Measurements from ENCODE around the gene ROM1.
"Not testable (repeated sequence)": the region's sequence is repeated elsewhere in the genome, so short reads cannot be mapped to it uniquely, and the experiment has no call there.

ROM1 gene

DNA sequence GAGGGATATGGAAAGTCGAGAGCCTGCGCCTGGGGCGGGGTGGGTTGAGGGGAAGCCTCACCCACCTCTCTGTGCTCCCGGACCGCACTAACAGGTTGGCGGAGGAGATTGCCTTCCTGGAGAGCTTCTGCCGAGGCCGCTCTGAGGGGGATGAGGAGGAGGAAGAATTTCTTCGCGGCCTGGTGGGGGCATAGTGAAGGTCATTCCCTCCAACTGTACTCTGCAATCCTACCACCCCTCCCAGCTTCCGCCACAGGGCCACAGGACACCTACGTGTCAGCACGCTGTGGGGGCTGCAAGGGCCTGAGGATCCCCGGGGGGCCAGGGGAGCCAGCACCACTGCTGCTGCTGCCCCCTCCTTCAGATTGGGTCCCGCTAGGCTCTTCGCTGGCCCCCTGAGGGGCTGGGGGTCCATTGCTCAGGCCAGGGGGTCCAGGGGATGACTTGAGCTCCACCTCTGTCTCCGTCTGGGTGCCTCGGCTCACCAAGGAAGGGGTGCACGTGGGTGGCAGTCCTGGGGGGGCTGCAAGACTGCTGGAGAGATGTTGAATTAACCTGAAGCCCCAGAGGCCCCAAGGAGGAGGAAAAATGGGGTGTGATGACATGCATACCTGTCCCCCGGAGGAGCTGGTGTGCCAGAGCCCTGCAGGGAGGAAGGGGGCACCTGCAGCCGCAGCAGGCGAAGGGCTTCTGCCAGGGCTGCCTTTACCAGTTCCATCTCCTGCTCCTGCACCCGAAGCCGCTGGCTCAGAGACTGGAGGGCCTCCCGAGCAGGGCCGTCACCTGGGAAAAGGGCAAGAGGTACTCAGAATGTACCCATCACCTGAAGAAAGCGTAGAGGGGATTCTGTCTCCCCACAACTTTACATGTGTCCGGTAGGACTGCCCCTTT, 2.0 kb upstream of the ROM1 start:
- DNase-seq, result no peak

DNA sequence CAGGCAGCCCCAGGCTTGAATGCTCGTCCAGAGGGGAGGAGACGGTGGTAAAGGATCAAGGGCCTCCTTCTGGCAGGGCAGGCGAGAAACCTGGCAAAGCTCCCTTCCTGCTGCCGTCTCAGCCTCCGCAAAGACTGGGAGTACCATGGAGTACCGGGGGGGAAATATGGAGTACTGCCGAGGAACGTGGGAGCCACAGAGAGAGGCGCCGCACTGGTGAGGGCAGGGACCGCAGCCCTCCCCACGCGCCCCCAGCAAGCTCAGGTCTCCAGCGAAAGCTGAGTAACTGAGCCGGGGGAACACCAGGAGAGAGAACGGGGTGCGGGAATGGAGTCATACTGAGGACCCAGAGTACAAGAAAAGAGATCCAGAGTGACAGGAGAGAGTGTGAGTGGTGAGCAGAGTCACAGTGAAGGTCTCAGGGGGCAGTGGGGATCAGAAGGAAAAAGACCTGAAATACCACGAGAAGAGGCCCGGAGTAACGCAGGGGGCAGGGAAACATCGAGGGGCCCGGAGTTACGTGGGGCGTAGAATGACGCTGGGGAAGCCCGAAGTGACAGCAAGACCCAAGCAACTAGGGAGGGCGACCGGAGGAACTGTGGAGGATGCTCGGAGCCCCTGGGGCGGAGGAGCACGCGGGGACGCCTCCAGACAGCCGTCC, 1.2 kb upstream of the ROM1 start:
- DNase-seq, result no peak

DNA sequence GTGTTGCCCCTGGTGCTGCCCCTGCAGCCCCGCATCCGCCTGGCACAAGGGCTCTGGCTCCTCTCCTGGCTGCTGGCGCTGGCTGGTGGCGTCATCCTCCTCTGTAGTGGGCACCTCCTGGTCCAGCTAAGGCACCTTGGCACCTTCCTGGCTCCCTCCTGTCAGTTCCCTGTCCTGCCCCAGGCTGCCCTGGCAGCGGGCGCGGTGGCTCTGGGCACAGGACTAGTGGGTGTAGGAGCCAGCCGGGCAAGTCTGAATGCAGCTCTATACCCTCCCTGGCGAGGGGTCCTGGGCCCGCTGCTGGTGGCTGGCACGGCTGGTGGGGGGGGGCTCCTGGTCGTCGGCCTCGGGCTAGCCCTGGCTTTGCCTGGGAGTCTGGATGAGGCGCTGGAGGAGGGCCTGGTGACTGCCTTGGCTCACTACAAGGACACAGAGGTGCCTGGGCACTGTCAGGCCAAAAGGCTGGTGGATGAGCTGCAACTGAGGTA, 278 bp downstream of the ROM1 start:
- DNase-seq, result no peak

DNA sequence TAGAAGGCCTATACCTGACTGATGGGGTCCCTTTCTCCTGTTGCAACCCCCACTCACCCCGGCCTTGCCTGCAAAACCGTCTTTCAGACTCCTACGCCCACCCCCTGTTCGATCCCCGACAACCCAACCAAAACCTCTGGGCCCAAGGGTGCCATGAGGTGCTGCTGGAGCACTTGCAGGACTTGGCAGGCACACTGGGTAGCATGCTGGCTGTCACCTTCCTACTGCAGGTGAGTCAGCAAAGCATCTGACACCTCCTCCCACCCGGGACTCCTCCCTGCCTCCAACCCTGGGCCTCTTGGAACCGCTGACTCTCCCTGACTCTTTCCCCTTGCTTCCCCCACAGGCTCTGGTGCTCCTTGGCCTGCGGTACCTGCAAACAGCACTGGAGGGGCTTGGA, 1.2 kb downstream of the ROM1 start:
- DNase-seq, result no peak

DNA sequence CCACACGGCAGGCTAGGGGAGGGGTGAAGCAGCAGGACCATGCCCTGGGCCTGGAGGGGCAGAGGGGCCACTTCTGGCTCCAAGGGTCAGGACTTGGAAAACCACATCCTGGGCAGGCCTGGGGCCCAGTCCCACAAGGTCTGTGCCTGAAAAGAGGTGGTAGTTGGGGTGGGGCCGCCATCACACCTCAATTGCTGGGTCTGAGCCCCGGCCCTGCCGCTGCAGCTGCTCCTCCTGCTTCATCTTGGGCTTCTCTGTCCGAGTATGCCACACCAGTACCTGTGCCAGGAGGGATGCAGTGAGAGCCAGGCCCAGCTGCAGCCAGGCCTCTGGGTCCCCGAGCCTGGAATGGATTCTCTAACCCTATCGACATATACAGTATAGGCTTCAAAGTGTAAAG, 2.5 kb downstream of the ROM1 start:
- DNase-seq, result no peak

DNA sequence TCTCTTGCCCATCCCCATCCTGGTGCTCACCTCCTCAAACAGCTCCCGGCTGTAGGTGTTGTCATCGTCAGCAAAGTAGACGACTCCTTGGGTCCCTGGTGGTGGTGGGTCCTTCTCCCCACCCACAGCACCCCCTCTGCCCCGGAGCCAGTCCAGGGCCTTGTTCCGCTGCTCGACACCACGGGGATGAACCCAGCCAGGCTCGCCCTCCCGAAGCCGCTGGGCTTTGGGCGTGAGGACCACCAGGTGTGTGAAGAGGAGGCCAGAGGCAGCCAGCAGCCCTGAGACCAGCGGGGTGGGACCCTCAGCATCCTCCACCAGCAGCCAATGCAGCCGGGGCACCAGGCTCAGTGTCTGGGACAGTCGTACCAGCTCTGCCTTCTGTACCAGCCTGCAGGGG, 3.9 kb downstream of the ROM1 start:
- DNase-seq, result not testable (repeated sequence)

DNA sequence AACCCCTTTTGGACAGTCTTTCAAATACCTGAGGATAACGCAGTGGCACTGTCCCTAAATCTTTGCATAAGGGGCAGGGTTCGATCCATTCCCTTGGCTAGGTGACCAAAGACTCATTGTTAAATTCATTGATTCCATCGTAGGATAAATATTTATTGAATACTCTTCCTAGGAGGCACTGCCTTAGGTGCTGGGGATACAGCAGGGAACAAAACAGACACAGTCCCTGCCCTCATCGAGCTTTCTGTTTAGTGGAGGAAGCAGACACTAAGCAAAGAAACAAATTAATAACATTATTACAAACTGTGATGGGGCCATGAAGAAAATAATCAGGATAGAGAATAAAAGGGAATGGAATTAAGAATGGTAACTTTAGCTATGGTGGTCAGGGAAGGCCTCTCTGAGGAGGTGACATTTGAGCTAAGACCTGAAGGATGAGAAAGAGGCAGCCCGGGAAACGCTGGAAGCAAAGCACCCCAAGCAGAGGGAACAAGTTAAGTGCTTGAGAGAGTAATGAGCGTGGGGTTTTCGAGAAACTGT, 8.0 kb downstream of the ROM1 start:
- DNase-seq, result no peak

DNA sequence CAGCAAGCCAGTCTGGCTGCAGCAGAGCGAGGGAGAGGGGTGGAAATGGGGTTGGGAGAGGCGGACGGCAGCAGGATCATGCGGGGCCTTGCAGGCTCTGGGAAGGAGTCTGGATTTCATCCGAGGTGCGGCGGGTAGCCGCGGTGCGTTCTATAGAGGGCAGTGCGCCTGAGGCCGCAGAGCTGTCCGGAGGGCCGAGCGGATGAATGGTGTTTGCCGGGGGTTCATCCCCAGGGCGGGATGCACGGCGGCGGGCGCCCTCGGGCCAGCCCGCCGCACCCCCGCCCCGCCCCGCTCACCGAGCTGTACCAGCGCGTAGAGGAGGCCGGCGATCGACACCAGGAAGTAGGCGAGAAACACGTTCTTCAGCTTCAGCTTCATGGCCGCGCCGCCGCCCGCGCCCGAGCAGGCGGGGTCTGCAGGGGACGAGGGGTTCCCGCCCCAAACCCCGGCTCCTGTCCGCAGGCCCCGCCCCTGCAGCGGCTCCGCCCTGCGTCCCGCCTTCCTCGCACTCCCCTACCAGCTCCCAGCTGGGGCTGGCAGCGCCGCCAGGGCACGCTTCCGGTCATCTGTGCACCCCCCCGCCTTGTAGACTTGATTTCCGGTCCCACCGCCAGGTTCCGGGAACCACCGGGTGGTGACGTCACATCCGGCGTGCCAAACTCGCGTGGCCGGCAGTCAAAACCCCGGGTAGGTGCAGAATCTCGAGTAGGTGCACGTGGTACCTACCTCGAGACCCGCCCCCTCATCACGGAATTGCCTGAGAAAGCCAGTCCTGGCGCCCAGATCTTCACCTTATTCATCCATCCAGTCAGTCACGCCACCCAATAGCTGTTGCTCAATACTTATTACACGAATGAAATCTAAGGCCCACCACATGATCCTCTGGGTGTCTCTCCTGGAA, 8.8 kb downstream of the ROM1 start, which contains the start of gene B3GAT3:
Gene B3GAT3 (minus strand): TSS at position 420 of the 904 bp plus-strand sequence. CDS start 39 bp downstream, at position 381.
- DNase-seq, result peak; percentile 46

DNA sequence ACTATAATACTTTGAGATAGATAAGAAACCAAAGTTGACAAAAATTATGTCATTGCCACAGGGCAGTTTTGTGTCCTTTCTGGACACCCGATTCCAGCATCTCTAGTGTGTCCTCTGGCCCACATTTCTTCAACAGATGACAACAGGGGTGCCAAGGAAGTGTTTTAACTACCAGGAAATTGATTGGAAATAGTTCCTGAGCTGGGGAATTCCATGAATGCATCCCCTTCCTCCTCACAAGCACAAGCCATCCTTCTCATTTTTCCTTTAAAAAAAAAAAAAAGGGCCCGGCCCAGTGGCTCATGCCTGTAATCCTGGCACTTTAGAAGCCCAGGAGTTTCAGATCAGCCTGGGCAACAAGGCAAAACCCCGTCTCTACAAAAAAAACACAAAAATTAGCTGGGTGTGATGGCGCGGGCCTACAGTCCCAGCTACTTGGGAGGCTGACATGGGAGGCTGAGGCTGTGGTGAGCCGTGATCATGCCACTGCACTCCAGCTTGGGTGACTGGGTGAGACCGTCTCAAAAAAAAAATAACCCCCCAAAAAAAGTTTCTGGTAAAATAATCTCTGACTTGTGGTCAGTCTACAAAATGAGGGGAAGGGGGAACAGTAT, 9.5 kb downstream of the ROM1 start:
- no peak for DNase-seq

DNA sequence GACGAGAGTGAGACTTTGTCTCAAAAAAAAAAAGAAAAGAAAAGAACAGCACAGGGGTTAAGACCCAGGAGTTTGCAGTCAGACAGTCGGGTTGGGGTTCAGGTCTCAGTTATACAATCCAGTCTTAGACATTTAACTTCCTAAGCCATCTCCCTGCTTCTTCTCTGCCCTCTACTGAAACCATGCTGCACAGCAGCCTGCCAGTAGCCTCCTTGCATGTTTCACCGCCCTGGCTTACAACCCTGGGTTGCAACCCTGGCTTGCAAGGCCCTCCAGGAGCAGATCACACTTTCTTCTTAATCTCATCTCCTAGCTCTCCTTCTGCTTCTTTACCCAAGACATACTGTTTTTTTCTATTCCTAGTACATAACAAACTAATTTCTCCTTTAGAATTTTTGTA, 14.7 kb downstream of the ROM1 start:
- DNase-seq, result no peak

DNA sequence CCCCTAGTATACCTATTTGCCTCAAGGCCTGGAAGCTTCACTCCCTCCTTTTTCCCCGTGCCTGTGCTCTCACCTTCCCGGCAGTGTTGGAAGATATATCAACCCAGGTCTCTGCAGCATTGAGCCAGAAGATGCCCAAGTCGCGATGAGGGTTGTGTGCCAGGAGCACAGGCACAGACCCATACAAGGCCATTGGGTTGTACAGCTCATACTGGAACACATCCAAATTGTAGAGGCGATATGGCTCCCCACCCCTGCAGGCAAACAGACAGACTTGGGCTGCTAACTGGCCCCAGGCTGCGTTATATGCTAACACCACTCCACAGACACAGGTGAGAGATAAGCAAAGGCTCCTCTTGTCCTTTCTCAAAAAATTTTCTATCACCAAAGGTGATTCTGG, 19.4 kb downstream of the ROM1 start:
- DNase-seq, result no peak

DNA sequence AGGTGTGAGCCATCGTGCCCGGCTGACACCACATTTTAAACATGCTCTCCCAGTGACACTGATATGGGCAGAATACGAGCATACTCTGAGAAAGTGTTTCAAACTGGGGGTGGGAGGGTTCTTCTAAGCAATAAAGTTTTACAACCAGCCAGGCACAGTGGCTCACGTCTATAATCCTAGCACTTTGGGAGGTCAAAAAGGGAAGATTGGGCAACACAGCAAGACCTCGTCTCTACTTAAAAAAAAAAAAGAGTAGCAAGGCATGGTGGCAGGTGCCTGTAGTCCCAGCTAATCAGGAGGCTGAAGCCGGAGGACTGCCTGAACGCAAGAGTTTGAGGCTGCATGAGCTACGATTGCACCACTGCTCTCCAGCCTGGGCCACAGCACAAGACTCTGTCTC, 31.2 kb downstream of the ROM1 start:
- DNase-seq, result no peak

DNA sequence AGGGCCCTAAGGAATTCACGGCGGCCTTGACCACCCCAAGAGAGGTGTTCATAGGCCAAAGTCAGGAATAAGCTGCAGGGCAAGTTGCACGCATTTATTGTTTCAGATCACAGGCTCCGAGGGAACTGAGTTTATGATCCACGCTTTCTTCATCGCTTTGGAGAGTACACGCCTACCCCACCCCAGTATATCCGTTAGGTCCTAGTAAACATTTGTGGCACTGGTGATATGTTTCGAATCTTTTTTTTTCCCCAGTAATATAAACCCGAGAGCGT, 32.6 kb downstream of the ROM1 start:
- no peak for DNase-seq

DNA sequence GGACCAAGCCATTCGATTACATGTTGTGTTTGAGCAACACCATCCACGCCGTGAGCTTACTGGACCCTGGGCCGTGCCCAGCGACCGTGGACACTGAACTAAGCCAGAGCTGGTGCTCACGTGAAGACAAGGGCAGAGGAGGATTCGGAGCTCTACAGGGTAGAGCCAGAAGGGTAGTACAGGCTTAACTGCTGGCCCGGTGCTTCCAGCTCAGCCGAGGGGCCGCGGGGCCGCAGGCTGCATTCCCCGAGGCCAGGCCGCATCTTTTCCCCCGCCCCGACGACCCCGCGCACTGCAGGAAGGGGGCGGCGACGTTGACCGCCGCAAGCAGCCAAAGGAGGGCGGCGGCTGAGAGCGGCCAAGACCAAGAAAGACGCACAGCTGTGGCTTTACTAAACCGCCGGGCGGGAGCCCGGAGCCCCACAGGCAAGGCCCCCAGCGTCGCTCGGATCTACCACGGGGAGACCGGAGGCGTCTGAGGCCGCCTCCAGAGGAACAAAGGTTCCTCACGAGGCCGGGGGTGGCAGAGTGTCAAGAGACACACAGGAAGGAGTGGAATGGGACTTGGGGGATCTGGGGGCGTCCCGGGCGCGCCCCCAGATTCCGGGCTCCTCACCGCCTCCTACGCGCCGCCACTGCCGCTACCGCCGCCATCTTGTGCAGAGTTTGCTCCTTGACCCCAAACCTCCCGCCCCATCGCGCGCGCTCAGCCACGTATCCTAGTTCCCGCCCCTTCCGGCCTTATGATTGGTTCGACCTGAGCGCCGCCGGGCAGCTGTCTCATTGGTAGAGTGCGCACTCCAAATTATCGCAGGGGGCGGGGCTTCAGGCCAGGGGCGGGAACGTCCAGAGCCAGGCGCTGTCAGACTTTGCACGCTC, 33.1 kb downstream of the ROM1 start, which contains the start of gene GANAB:
Gene GANAB (minus strand): TSS at position 668 of the 879 bp plus-strand sequence. CDS start 14 bp downstream, at position 654.
- DNase-seq, result peak; percentile 84

DNA sequence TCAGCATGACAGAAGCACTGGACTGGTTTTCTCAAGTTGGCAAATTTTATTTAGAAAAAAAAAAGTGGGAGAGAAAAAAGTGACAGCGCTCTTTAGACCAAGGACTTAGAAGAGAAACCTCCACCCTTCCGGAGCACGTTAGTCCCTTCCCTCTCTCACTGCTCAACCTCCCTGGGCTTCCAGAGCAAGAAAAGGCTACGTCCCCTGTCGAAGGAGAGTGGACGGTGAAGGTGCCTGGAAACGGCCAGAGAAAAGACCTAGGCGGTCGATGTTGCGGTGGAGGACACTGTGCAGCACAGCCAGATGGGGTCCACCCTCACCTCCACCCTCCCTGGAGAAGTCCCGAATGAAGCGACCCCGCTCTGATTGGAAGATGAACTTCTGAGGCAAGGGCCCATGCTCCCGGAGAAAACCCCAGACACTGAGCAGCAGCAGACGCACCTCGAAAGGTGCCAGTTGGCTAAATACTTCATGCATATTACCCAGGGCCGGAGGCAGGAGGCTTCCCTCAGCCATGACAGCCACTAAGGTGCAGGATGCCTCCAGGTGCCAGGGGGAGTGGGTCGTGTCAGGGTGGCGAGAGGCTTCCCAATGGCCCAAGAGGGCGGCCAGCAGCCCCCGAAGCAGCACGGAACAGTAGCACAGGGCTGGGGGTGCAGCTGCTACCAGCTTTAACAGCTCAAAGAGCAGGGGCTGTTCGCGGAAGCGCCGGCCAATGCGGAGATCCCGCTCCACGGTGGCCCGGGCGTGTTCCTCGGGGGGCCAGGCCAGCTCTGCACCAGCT, 34.0 kb downstream of the ROM1 start:
- DNase-seq, result no peak

DNA sequence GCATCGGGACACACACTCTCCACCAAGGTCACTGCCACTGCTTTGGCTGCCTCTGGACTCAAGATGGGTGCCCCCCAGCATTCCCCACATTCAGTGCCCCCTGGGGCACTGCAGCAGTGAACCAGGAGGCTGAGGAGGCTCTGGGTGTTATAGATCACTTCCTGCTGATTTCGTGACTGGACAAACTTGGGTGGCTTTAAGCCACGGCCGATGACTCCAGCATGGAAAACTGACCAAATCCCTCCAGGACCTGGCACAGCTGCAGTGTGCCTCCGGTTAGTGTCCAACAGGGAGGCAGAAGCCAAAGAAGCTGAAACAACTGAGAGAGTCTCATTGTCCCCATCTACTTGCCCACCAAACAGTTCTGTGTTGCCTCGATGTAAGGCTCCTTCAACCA, 34.5 kb downstream of the ROM1 start:
- DNase-seq, result no peak

DNA sequence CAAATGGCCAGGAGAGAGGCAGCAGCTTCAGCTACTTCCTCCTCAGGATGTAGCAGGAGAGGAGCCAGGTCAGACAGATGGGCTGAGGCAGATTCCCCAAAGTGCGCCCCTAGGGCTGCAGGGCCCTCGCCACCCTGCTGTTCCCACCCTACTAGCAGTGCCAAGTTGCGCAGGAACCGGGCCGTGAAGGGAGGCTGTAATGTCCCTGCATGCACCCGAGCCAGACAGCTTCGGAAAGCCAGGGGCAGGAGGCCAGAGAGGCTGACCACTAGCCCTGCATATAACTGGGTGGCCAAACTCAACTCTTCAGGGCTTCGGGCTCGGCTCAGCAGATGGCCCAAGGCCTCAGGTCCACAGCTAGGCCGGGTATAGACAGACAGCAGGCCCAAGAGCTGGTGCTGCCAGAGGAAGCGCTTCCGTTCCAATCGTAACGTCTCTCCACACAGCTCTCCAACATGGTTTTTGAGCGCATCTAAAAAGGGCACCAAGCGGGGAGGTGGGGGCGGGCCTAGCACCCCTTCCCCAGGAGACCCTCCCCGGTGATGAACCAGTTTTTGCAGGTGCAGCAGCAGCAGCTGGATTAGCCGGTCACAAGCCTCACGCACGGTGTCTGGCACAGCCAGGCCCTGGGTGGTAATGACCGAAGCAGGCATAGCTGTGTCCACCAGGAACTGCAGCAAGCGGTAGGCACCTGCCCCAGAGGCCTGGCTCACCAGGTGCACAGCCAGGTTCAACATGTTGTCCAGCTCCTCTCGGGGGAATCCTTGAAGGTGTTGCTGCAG, 35.3 kb downstream of the ROM1 start:
- no peak for DNase-seq

DNA sequence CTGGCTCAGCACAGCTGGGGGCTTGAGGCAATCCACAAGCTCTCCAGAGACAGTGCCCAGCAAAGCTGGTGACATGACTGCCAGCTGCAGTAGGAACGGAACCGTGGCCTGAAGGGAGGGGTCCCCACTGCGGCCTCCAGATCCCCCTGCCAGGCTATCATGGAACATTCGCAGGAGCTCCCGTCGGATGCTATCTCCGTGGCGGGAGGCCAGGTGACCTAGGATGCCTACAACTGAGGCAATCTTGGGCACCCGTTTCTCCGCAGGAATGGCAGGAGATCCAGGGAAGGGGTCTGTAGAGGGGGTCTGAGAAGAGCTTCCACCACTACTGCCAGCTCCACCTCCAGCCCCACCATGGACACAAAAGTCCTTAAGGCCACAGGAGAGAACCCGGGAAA, 35.9 kb downstream of the ROM1 start:
- no peak for DNase-seq

DNA sequence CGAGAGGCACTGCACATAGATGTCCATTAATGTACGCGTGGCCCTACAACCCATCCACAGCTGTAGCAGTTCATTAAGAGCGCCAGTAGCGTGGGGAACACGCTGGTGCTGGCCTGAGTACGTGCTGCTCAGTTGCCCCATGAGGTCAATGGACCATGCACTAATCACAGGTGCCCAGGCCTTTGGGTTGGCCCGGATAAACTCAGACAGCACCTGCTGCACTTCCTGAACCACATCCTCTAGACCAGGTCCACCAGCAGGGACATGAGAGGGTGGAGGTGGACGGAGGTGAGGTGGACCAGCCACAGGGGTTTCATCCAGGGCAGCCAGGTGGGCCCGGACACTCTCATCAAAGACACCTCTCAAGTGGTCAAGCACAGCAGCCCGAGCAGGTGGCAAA, 36.4 kb downstream of the ROM1 start:
- DNase-seq, result no peak

DNA sequence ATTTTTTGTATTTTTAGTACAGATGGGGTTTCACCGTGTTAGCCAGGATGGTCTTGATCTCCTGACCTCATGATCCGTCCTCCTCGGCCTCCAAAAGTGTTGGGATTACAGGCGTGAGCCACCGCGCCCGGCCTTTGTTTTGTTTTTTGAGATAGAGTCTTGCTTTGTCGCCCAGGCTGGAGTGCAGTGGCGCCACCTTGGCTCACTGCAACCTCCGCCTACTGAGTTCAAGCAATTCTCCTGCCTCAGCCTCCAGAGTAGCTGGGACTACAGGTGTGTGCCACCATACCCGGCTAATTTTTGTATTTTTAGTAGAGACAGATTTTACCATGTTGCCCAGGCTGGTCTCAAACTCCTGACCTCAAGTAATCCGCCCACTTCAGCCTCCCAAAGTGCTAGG, 37.2 kb downstream of the ROM1 start:
- not testable (repeated sequence) for DNase-seq
